Thyroid gland (tissue), 4 donors: Measurements from ENCODE around the gene ECSCR.
"Not testable (repeated sequence)": the region's sequence is repeated elsewhere in the genome, so short reads cannot be mapped to it uniquely, and the experiment has no call there.

Source experiments
- POLR2A ChIP-seq, 2 donors: fragments of 450-650 bp; IDR thresholded peaks; one replicate each; pipeline ENCODE4 v1.6.1; 2017; ENCODE audit warnings: antibody characterized with exemption in 2 of 2, mild to moderate bottlenecking in 2 of 2, moderate library complexity in 1 of 2
- TF ChIP-seq, protein P1 (sequence below), 6 experiments: fragments of 200-600 bp in 3 of 6; fragments of 450-650 bp in 3 of 6; sonication (generic) in 3 of 6; IDR thresholded peaks; one replicate each; pipeline ENCODE4 v1.5.1; 2016 to 2019; ENCODE audit warnings: antibody characterized with exemption in 6 of 6, mild to moderate bottlenecking in 2 of 6, inconsistent platforms in 1 of 6, moderate library complexity in 1 of 6

- TF ChIP-seq POLR2A (IDR thresholded peaks at IDR 0.05): not testable (repeated sequence)
- TF ChIP-seq, protein P1, sequence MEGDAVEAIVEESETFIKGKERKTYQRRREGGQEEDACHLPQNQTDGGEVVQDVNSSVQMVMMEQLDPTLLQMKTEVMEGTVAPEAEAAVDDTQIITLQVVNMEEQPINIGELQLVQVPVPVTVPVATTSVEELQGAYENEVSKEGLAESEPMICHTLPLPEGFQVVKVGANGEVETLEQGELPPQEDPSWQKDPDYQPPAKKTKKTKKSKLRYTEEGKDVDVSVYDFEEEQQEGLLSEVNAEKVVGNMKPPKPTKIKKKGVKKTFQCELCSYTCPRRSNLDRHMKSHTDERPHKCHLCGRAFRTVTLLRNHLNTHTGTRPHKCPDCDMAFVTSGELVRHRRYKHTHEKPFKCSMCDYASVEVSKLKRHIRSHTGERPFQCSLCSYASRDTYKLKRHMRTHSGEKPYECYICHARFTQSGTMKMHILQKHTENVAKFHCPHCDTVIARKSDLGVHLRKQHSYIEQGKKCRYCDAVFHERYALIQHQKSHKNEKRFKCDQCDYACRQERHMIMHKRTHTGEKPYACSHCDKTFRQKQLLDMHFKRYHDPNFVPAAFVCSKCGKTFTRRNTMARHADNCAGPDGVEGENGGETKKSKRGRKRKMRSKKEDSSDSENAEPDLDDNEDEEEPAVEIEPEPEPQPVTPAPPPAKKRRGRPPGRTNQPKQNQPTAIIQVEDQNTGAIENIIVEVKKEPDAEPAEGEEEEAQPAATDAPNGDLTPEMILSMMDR (IDR thresholded peaks at IDR 0.05): not testable (repeated sequence)
These were observed 20.3 kb upstream of the ECSCR start for GRCh38 chr5:139482890-139483208.
